Ishikawa (cell line): ENCODE results near the gene TEAD1.

Experiments
- EGR1 ChIP-seq: IDR thresholded peaks from 2 replicates; pipeline ENCODE4 v1.6.1; 2012
- EP300 ChIP-seq: IDR thresholded peaks from 2 replicates; pipeline ENCODE4 v1.6.1; 2012; ENCODE audit warnings: borderline replicate concordance
- FOXM1 ChIP-seq: IDR thresholded peaks from 2 replicates; pipeline ENCODE4 v1.6.1; 2012; ENCODE audit warnings: low read depth, borderline replicate concordance
- NFIC ChIP-seq: IDR thresholded peaks from 2 replicates; pipeline ENCODE4 v1.6.1; 2012
- REST ChIP-seq: IDR thresholded peaks from 2 replicates; pipeline ENCODE4 v1.6.1; 2012; ENCODE audit warnings: low read depth, mild to moderate bottlenecking
- TEAD4 ChIP-seq: IDR thresholded peaks from 2 replicates; pipeline ENCODE4 v1.6.1; 2012
- USF1 ChIP-seq: IDR thresholded peaks from 2 replicates; pipeline ENCODE4 v1.6.1; 2012
- ZBTB7A ChIP-seq: IDR thresholded peaks from 2 replicates; pipeline ENCODE4 v1.6.1; 2012; ENCODE audit warnings: low read depth

- TF ChIP-seq EP300 (no peak), USF1 (no peak), REST (no peak), TEAD4 (no peak), ZBTB7A (no peak), FOXM1 (no peak), EGR1 (no peak), NFIC (no peak)
These were observed 185.8 kb downstream of the TEAD1 start for GRCh38 chr11:12859872-12860657.
